IPS-15b (cell line): ENCODE results near the gene NDUFV2.
A peak's percentile ranks its signal among the peaks of the same experiment; 100 is the strongest.
"Not testable (repeated sequence)": the region's sequence is repeated elsewhere in the genome, so short reads cannot be mapped to it uniquely, and the experiment has no call there.

Source experiments
- H3K27me3 ChIP-seq: one replicate; pipeline ENCODE4 v1.6.1; 2013; ENCODE audit warnings: low read length; ENCODE audit not compliant: control insufficient read depth, insufficient read depth
- H3K36me3 ChIP-seq: one replicate; pipeline ENCODE4 v1.6.1; 2013; ENCODE audit warnings: low read length; ENCODE audit not compliant: control insufficient read depth, insufficient read depth
- H3K4me1 ChIP-seq: one replicate; pipeline ENCODE4 v1.6.1; 2013; ENCODE audit warnings: mild to moderate bottlenecking, low read length; ENCODE audit not compliant: control insufficient read depth, insufficient read depth
- H3K4me3 ChIP-seq: one replicate; pipeline ENCODE4 v1.5.1; 2013; ENCODE audit warnings: low read depth, low read length
- H3K9ac ChIP-seq: one replicate; pipeline ENCODE4 v1.6.1; 2013; ENCODE audit warnings: low read depth, mild to moderate bottlenecking, low read length
- H3K9me3 ChIP-seq: one replicate; pipeline ENCODE4 v1.6.1; 2013; ENCODE audit warnings: mild to moderate bottlenecking, low read length; ENCODE audit not compliant: control insufficient read depth, insufficient read depth

The NDUFV2 gene

DNA sequence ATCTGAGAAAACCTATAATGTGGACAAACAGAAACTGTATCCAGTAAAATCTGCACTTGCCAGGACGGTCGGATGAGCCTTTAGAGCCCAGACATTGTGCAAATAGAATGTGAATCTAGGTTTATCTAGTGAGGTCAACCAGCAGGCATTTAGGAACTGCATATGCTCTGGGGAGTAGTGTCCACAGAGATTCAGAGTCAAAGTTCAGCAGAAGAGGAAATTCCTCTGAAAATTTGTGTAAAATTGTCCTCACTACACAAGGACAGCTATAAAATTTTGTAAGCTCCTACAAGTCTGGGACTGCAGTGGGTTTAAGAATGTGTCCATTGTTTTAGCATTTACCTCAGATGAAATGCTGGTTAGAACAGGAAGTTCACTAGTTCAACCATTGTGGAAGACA lies 9.8 kb upstream of the NDUFV2 start:
- Histone ChIP-seq H3K9me3 (no peaks in the 10 kb centered on the region), H3K9ac (no peak overlapping the region), H3K27me3 (no peaks in the 10 kb centered on the region), H3K4me3 (no peak overlapping the region), H3K4me1 (peaks cover 7% of the 10 kb centered on the region), H3K36me3 (no peaks in the 10 kb centered on the region)

DNA sequence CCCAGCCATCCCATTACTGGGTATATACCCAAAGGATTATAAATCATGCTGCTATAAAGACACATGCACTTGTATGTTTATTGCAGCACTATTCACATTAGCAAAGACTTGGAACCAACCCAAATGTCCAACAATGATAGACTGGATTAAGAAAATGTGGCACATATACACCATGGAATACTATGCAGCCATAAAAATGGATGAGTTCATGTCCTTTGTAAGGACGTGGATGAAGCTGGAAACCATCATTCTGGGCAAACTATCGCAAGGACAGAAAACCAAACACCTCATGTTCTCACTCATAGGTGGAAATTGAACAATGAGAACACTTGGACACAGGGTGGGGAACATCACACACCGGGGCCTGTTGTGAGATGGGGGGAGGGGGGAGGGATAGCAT lies 9.4 kb upstream of the NDUFV2 start:
- not testable (repeated sequence) for H3K4me1 ChIP-seq, H3K9me3 ChIP-seq, H3K27me3 ChIP-seq, H3K4me3 ChIP-seq, H3K36me3 ChIP-seq, H3K9ac ChIP-seq

DNA sequence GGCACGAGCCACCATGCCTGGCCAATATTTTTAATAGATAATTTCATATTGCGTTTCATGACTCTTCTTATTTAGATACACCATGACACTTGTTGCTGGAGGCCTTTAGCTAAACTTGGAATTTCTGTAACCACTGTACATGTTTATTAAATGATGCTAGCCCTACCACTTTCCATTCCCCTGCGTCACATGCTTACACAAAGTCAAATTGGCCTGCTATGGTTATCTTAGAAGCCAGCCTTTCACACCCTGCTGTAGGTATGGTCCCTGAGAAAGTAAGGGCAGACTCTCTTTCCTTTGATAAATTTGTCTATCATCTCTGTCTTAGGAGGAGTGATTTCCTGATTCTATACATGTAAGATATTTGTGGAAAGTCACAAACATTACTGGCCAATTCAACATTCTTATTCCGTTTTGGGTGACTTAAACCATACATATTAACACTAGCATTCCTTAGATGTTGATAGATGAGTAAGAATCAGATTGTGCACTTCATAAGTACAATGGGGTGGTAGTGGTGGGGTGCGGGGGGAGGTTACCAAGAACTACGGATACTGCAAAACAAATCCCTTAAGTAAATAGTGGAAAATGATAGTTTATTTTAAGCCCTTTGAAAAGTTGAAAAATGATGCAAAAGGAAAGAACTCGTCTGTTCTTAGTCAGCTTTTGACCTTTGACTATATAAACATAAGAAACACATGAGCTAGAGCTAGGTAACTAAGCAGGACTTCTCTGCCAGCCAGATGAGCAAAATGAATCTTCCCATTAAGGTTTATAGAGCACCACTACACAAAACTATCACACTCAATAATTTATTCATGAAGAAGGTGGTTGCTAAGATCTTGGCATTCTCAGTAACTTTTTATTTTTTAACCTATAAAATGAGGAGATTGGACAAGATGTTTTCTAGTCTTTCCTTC lies 7.9 kb upstream of the NDUFV2 start:
- Histone ChIP-seq H3K4me3 (no peak overlapping the region), H3K9ac (no peak overlapping the region), H3K4me1 (peaks cover 7% of the 10 kb centered on the region), H3K9me3 (no peaks in the 10 kb centered on the region), H3K27me3 (no peaks in the 10 kb centered on the region), H3K36me3 (no peaks in the 10 kb centered on the region)

DNA sequence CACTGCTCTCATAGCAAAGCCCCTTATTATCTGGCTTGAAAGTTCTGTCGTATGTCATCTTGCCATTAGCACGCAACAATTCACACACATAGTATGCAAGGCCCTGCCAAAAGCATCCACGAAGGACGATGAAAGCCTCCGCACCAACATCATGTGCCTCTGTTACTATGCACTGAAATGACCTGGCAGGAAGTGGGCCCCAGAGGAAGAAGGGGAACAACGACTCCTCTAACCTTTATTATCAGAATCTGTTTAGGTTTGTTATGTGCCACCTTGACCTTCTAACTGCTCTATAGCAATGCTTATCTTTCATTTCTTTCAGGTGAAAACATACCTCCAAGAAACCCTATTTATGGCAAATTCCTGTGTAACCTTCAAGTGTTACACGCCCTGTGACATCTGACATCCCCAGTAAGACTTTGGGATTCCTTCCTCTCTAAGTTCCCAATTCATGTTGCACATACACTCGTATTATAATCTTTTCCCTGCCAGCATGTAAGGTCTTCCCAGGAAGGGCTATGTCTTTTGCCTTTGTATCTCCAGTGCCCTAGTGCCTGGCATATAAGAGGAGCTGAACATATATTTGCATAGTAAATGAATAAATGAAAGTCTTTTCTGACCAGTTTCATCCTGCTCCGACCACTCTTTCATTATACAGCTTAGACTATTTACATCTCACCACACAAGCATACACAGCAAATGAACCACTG lies 7.0 kb upstream of the NDUFV2 start:
- Histone ChIP-seq H3K4me1 (peaks cover 7% of the 10 kb centered on the region), H3K4me3 (no peak overlapping the region), H3K27me3 (no peaks in the 10 kb centered on the region), H3K9me3 (no peaks in the 10 kb centered on the region), H3K36me3 (no peaks in the 10 kb centered on the region), H3K9ac (no peak overlapping the region)

DNA sequence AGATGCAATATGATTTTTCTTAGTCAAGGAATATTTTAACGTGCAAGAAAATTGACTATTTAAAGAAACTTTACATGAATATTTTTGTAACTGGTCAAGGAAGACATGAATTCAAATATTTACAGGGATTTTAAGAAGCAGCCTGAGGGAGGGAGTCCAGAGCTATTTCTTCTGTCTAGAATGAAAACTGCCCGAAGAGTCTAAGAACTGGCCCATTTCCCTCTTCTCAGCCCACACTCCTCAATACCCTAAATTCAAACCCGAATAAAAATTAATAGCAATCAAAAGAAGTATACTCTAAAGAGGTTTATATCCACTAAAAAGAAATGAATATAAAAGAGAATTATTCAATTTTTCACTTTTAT lies 6.5 kb upstream of the NDUFV2 start:
- H3K9me3 ChIP-seq: no peaks in the 10 kb centered on the region
- H3K4me1 ChIP-seq: peaks cover 7% of the 10 kb centered on the region
- H3K9ac ChIP-seq: no peak overlapping the region
- H3K36me3 ChIP-seq: no peaks in the 10 kb centered on the region
- no peak overlapping the region for H3K4me3 ChIP-seq
- H3K27me3 ChIP-seq: no peaks in the 10 kb centered on the region

DNA sequence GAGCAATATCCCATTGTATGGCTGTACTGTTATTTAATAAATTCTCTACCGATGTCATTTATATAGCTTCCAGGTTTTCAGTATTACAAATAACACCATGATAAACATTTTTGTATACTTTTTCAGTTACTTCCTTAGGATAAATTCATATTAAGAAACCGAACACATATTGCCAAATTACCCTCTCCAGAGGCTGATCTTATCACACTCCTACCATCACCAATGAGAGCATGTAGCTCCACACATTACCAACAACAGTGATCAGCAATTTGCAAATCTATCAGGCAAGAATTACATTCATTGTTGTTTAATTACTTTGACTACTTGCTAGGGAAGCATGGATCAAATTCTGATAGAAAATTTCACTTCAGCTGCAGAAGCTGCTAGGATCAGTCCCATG lies 5.8 kb upstream of the NDUFV2 start:
- no peak overlapping the region for H3K4me3 ChIP-seq
- peaks cover 7% of the 10 kb centered on the region for H3K4me1 ChIP-seq
- H3K27me3 ChIP-seq: no peaks in the 10 kb centered on the region
- no peaks in the 10 kb centered on the region for H3K36me3 ChIP-seq
- no peaks in the 10 kb centered on the region for H3K9me3 ChIP-seq
- no peak overlapping the region for H3K9ac ChIP-seq

DNA sequence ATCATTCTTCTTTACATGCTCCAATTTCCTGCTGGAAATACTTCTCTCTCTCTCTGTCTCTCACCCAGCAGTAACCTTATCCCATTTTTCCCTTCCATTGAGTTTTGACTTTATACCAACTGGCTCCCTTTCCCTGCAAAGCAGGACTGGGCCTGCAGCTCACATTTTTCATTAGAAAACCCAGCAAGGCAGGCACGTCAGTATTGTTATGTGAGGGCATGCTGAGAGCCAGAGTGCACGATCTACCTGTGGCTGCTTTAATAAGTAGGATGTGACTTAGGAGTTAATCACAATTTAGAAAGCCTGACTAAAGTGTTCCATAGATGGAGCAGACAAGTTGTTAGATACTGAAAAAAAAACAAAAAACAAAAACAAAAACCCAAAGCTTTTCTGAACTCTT lies 5.2 kb upstream of the NDUFV2 start:
- Histone ChIP-seq H3K4me1 (peaks cover 7% of the 10 kb centered on the region), H3K4me3 (no peak overlapping the region), H3K9ac (no peak overlapping the region)

DNA sequence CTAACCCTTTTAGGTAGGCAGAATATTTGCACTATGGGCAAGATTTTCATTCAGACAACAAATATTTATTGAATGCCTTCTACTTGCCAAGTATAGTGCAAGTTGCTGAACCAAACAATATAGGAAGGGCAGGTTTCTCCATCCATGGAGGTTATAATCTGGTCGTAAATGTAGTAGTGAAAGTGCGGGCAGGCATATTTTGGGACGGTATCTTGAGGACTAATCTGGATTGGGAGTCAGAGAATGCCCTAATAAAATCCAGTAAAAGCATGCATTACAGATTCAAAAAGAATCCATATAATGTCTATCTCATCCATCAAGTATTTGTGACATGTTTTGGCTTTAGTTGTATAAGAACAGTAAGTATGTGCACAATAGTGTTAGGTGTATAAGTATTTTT lies 1.7 kb upstream of the NDUFV2 start:
- Histone ChIP-seq H3K9me3 (no peaks in the 10 kb centered on the region), H3K4me1 (peaks cover 11% of the 10 kb centered on the region), H3K27me3 (no peaks in the 10 kb centered on the region), H3K36me3 (no peaks in the 10 kb centered on the region), H3K9ac (no peak overlapping the region), H3K4me3 (no peak overlapping the region)

More for the DNA sequence above, 5.2 kb upstream of the NDUFV2 start:
- no peaks in the 10 kb centered on the region for H3K27me3 ChIP-seq
- H3K36me3 ChIP-seq: no peaks in the 10 kb centered on the region
- H3K9me3 ChIP-seq: no peaks in the 10 kb centered on the region

DNA sequence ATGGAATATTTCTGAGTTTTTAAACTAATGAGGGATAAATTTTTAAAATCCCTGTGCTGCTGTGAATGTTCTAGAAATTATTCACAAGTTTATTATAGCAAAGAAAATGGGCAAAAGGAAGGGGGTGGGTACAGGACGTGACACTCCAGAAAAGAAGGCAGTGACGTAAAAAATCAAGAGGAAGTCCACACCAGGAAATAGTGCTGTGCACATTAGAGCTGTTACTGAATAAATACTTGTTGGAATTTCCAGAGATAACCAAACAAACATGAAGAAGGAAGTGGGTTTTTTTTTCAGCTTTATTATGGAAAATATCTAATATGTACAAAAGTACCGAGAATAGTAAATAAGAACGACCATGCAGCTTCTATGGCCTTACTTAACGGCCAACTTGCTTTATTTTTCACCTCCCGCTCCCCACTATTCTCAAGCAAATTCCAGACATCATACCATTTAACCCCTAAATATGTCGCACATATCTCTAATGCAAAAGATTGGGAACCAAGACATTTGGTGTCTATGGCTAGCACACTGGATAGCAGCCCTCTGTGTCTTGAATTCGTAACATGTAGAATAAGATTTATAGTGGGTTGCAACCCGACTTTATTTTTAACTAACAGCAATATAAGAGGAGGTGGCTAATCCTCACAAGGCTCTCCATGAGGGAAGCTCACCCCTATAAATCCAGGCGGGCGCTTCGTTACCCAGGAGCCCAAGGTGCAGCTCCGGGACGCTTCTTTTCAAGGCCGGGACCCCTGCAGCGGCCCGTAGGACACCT lies 580 bp upstream of the NDUFV2 start:
- H3K4me3 ChIP-seq: peak overlapping the region; percentile 73
- peak overlapping the region; percentile 18 for H3K9ac ChIP-seq
- no peaks in the 10 kb centered on the region for H3K27me3 ChIP-seq
- no peaks in the 10 kb centered on the region for H3K9me3 ChIP-seq
- peaks cover 17% of the 10 kb centered on the region for H3K4me1 ChIP-seq
- H3K36me3 ChIP-seq: no peaks in the 10 kb centered on the region

DNA sequence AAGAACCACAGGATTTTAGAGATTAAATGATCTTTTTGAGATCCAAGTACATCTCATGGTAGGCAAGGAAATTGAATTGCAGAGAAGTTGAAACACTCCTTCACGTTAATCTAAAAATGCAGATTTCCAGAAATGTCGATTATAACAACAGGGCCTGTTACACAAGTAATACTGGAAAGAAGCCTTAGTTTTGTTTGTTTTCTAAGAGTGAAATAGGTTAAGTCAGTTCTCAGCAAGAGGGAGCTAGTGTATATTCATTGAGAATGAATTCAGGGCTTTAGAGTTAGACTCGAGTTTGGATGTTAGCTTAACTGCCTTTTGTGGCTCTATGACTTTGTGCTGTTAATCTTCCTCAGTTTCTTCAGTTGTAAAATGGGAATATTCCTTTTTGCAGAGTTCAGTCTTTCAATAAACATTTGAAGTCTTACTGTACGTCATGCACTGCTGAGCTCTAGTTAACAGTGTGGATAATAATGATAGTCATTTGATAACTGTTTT lies 926 bp downstream of the NDUFV2 start:
- Histone ChIP-seq H3K36me3 (no peaks in the 10 kb centered on the region), H3K9ac (peak overlapping the region; percentile 91), H3K27me3 (no peaks in the 10 kb centered on the region), H3K4me3 (peak overlapping the region; percentile 89), H3K9me3 (no peaks in the 10 kb centered on the region), H3K4me1 (peaks cover 19% of the 10 kb centered on the region)

DNA sequence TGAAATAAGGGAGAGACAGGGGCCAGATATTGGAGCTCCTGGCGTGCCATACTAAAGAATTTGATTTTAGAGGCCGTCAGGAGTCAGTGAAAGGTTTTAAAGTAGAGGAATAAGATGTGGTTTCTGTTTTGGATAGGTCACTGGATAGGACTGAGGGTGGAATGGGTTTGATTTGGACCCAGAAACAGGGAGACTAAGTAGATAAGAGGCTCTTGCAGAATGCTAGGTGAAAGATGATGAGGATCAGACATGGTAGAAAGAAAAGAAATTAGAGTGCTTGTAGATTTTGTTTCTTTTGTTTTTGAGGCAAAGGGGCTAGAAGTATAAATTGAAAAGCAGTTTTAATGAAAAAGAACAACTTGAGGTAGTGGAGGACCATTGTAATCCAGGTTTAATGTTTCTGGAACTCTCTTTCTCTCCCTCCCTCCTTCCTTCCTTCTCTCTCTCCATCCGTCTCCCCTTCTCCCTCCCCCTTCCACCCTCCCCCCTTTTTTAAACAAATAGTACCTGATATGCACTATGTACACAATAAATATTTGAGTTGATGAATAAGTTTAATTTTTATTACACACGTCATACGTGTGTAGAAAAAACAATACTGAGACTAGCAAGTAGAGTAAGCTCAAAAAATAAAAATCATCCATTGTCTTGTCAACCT lies 1.9 kb downstream of the NDUFV2 start:
- peaks cover 24% of the 10 kb centered on the region for H3K4me1 ChIP-seq

More for the DNA sequence above, 1.9 kb downstream of the NDUFV2 start:
- H3K27me3 ChIP-seq: no peaks in the 10 kb centered on the region
- H3K36me3 ChIP-seq: no peaks in the 10 kb centered on the region
- no peaks in the 10 kb centered on the region for H3K9me3 ChIP-seq
- H3K4me3 ChIP-seq: peak overlapping the region; percentile 89
- H3K9ac ChIP-seq: no peak overlapping the region
